ENCODE measurements around the gene CASP2. TPM values are rescaled to one million over a fixed set of nuclear protein-coding genes. Genes with fewer than 3 reads are reported as not detected.

The CASP2 gene
- total RNA-seq, 2 experiments from 2014 or later: 91.1 to 106 TPM

GRCh38 chr7:143248761-143249354 lies 39.3 kb upstream of the CASP2 start:
- CTCF ChIA-PET: interaction anchor here (0.9 to 2.6 kb wide), 7 partner anchors 9 to 58 kb away, joined by 3 to 19 read pairs (median 6); partner anchors contain the start of gene GSTK1
- POLR2A ChIA-PET: no interaction called here
- Mint-ChIP-seq H3K4me1 (peaks cover 75% of the 10 kb centered on the region), H3K27ac (no peak overlapping the region), H3K27me3 (no peaks in the 10 kb centered on the region), H3K9me3 (ENCODE audit: low read depth) (peaks cover 18% of the 10 kb centered on the region), H3K4me3 (no peak overlapping the region), H3K36me3 (ENCODE audit: low read depth) (peaks cover 28% of the 10 kb centered on the region)
- ATAC-seq (no peak), DNase-seq (no peak)
- intact Hi-C loops (cut with DNase I, micrococcal nuclease): no loop called here

GRCh38 chr7:143250199-143250598 lies 38.0 kb upstream of the CASP2 start:
- Mint-ChIP-seq H3K4me1 (peaks cover 74% of the 10 kb centered on the region), H3K27ac (peak overlapping the region; percentile 52), H3K4me3 (no peak overlapping the region), H3K36me3 (ENCODE audit: low read depth) (peaks cover 34% of the 10 kb centered on the region), H3K9me3 (ENCODE audit: low read depth) (peaks cover 23% of the 10 kb centered on the region), H3K27me3 (no peaks in the 10 kb centered on the region)
- intact Hi-C loops (cut with DNase I, micrococcal nuclease): no loop called here
- ATAC-seq (no peak), DNase-seq (no peak)
- CTCF ChIA-PET: interaction anchor here (0.7 to 2.6 kb wide), 12 partner anchors 9 to 895 kb away, joined by 3 to 19 read pairs (median 4); partner anchors contain the start of gene GSTK1
- POLR2A ChIA-PET: no interaction called here

GRCh38 chr7:143250822-143251221 lies 37.3 kb upstream of the CASP2 start:
- Mint-ChIP-seq H3K4me1 (peaks cover 73% of the 10 kb centered on the region), H3K27ac (peak overlapping the region; percentile 64), H3K36me3 (ENCODE audit: low read depth) (peaks cover 36% of the 10 kb centered on the region), H3K27me3 (no peaks in the 10 kb centered on the region), H3K4me3 (peak overlapping the region; percentile 9), H3K9me3 (ENCODE audit: low read depth) (peaks cover 22% of the 10 kb centered on the region)
- DNase-seq (no peak), ATAC-seq (peak; percentile 16)
- POLR2A ChIA-PET: no interaction called here
- intact Hi-C loops (cut with DNase I, micrococcal nuclease): no loop called here
- CTCF ChIA-PET: interaction anchor here (0.6 to 8.4 kb wide), 8 partner anchors 8 to 128 kb away, joined by 3 to 62 read pairs (median 7); no protein-coding TSS in a partner anchor

- H3K27me3 Mint-ChIP-seq: no peaks in the 10 kb centered on the region
- ATAC-seq: peak; percentile 53
- no peak overlapping the region for H3K4me3 Mint-ChIP-seq
- peaks cover 70% of the 10 kb centered on the region for H3K4me1 Mint-ChIP-seq
- CTCF ChIA-PET: interaction anchor here (0.6 to 8.4 kb wide), 3 partner anchors 9 to 21 kb away, joined by 3 to 62 read pairs (median 5); no protein-coding TSS in a partner anchor
- POLR2A ChIA-PET: no interaction called here
- intact Hi-C loops (cut with DNase I, micrococcal nuclease): loop anchor here in 1 of 2 experiments (1.0 kb wide), 1 partner anchor 12 kb away; no protein-coding TSS in a partner anchor
- H3K27ac Mint-ChIP-seq: peak overlapping the region; percentile 55
- peaks cover 20% of the 10 kb centered on the region for H3K9me3 Mint-ChIP-seq (ENCODE audit: low read depth)
- no peak for DNase-seq
- H3K36me3 Mint-ChIP-seq (ENCODE audit: low read depth): peaks cover 32% of the 10 kb centered on the region
These were observed 36.1 kb upstream of the CASP2 start for GRCh38 chr7:143252006-143252405.

- Mint-ChIP-seq H3K9me3 (ENCODE audit: low read depth) (peaks cover 11% of the 10 kb centered on the region), H3K4me1 (peaks cover 71% of the 10 kb centered on the region), H3K36me3 (ENCODE audit: low read depth) (peaks cover 22% of the 10 kb centered on the region), H3K27ac (no peak overlapping the region), H3K4me3 (no peak overlapping the region), H3K27me3 (no peaks in the 10 kb centered on the region)
- POLR2A ChIA-PET: no interaction called here
- CTCF ChIA-PET: interaction anchor here (0.6 to 8.4 kb wide), 9 partner anchors 10 to 456 kb away, joined by 3 to 62 read pairs (median 3); partner anchors contain the start of gene CASP2
- no peak for DNase-seq
- no peak for ATAC-seq
- intact Hi-C loops (cut with DNase I, micrococcal nuclease): loop anchor here in 1 of 2 experiments (5.0 kb wide), 1 partner anchor 127 kb away; the partner anchor contains the start of gene ZYX
These were observed 32.6 kb upstream of the CASP2 start for GRCh38 chr7:143255564-143255963.

GRCh38 chr7:143256325-143256724 lies 31.8 kb upstream of the CASP2 start:
- POLR2A ChIA-PET: no interaction called here
- intact Hi-C loops (cut with DNase I, micrococcal nuclease): loop anchor here in 1 of 2 experiments (5.0 kb wide), 1 partner anchor 126 kb away; the partner anchor contains the start of gene ZYX
- peak; percentile 30 for ATAC-seq
- Mint-ChIP-seq H3K27me3 (no peaks in the 10 kb centered on the region), H3K4me3 (no peak overlapping the region), H3K4me1 (peaks cover 67% of the 10 kb centered on the region), H3K36me3 (ENCODE audit: low read depth) (peaks cover 20% of the 10 kb centered on the region), H3K27ac (peak overlapping the region; percentile 35), H3K9me3 (ENCODE audit: low read depth) (peaks cover 11% of the 10 kb centered on the region)
- no peak for DNase-seq
- CTCF ChIA-PET: interaction anchor here (0.7 to 8.4 kb wide), 4 partner anchors 16 to 43 kb away, joined by 3 to 62 read pairs (median 12); no protein-coding TSS in a partner anchor

- Mint-ChIP-seq H3K4me3 (no peak overlapping the region), H3K4me1 (peaks cover 66% of the 10 kb centered on the region), H3K36me3 (ENCODE audit: low read depth) (peaks cover 18% of the 10 kb centered on the region), H3K27me3 (no peaks in the 10 kb centered on the region), H3K27ac (no peak overlapping the region), H3K9me3 (ENCODE audit: low read depth) (peaks cover 11% of the 10 kb centered on the region)
- DNase-seq (no peak), ATAC-seq (no peak)
- intact Hi-C loops (cut with DNase I, micrococcal nuclease): loop anchor here in 1 of 2 experiments (5.0 kb wide), 1 partner anchor 125 kb away; the partner anchor contains the start of gene ZYX
- POLR2A ChIA-PET: no interaction called here
- CTCF ChIA-PET: interaction anchor here (1.5 to 8.4 kb wide), 4 partner anchors 16 to 53 kb away, joined by 5 to 62 read pairs (median 12); no protein-coding TSS in a partner anchor
These were observed 31.2 kb upstream of the CASP2 start for GRCh38 chr7:143256932-143257331.

GRCh38 chr7:143257501-143257900 lies 30.6 kb upstream of the CASP2 start:
- intact Hi-C loops (cut with DNase I, micrococcal nuclease): loop anchor here in 1 of 2 experiments (5.0 kb wide), 1 partner anchor 125 kb away; the partner anchor contains the start of gene ZYX
- Mint-ChIP-seq H3K4me1 (peaks cover 64% of the 10 kb centered on the region), H3K9me3 (ENCODE audit: low read depth) (peaks cover 10% of the 10 kb centered on the region), H3K36me3 (ENCODE audit: low read depth) (peaks cover 14% of the 10 kb centered on the region), H3K27ac (peak overlapping the region; percentile 47), H3K27me3 (no peaks in the 10 kb centered on the region), H3K4me3 (no peak overlapping the region)
- no peak for DNase-seq
- ChIA-PET CTCF (interaction anchor here (1.5 to 8.4 kb wide), 5 partner anchors 16 to 52 kb away, joined by 3 to 62 read pairs (median 7); no protein-coding TSS in a partner anchor), POLR2A (no interaction called here)
- no peak for ATAC-seq

GRCh38 chr7:143258831-143259230 lies 29.3 kb upstream of the CASP2 start:
- Mint-ChIP-seq H3K4me1 (peaks cover 65% of the 10 kb centered on the region), H3K27ac (peak overlapping the region; percentile 90), H3K4me3 (peak overlapping the region; percentile 37), H3K9me3 (ENCODE audit: low read depth) (peaks cover 5% of the 10 kb centered on the region), H3K36me3 (ENCODE audit: low read depth) (peaks cover 14% of the 10 kb centered on the region), H3K27me3 (no peaks in the 10 kb centered on the region)
- DNase-seq (peak; percentile 44), ATAC-seq (peak; percentile 47)
- intact Hi-C loops (cut with DNase I, micrococcal nuclease): loop anchor here in 1 of 2 experiments (5.0 kb wide), 1 partner anchor 123 kb away; the partner anchor contains the start of gene ZYX
- CTCF ChIA-PET: interaction anchor here (0.6 to 8.4 kb wide), 7 partner anchors 9 to 52 kb away, joined by 3 to 62 read pairs (median 4); no protein-coding TSS in a partner anchor
- POLR2A ChIA-PET: interaction anchor here (1.4 kb wide), 1 partner anchor 121 kb away, joined by 3 read pairs; no protein-coding TSS in a partner anchor

GRCh38 chr7:143259765-143260164 lies 28.4 kb upstream of the CASP2 start:
- peak overlapping the region; percentile 79 for H3K27ac Mint-ChIP-seq
- DNase-seq (no peak), ATAC-seq (no peak)
- peaks cover 69% of the 10 kb centered on the region for H3K4me1 Mint-ChIP-seq
- POLR2A ChIA-PET: no interaction called here
- no peaks in the 10 kb centered on the region for H3K27me3 Mint-ChIP-seq
- peaks cover 18% of the 10 kb centered on the region for H3K36me3 Mint-ChIP-seq (ENCODE audit: low read depth)
- no peaks in the 10 kb centered on the region for H3K9me3 Mint-ChIP-seq (ENCODE audit: low read depth)
- CTCF ChIA-PET: interaction anchor here (0.7 to 2.4 kb wide), 7 partner anchors 10 to 781 kb away, joined by 3 to 11 read pairs (median 8); no protein-coding TSS in a partner anchor
- no peak overlapping the region for H3K4me3 Mint-ChIP-seq
- intact Hi-C loops (cut with DNase I, micrococcal nuclease): loop anchor here in 1 of 2 experiments (5.0 kb wide), 1 partner anchor 123 kb away; the partner anchor contains the start of gene ZYX

GRCh38 chr7:143261901-143262300 lies 26.2 kb upstream of the CASP2 start:
- CTCF ChIA-PET: interaction anchor here (0.8 to 2.4 kb wide), 7 partner anchors 12 to 155 kb away, joined by 3 to 11 read pairs (median 6); no protein-coding TSS in a partner anchor
- ATAC-seq (no peak), DNase-seq (no peak)
- H3K36me3 Mint-ChIP-seq (ENCODE audit: low read depth): peaks cover 28% of the 10 kb centered on the region
- H3K4me1 Mint-ChIP-seq: peaks cover 66% of the 10 kb centered on the region
- no peak overlapping the region for H3K4me3 Mint-ChIP-seq
- intact Hi-C loops (cut with DNase I, micrococcal nuclease): loop anchor here in 1 of 2 experiments (2.0 kb wide), 1 partner anchor 21 kb away; no protein-coding TSS in a partner anchor
- POLR2A ChIA-PET: no interaction called here
- no peaks in the 10 kb centered on the region for H3K27me3 Mint-ChIP-seq
- H3K27ac Mint-ChIP-seq: peak overlapping the region; percentile 98
- H3K9me3 Mint-ChIP-seq (ENCODE audit: low read depth): no peaks in the 10 kb centered on the region
